ENCODE data around the gene APOL2.
"Not testable (repeated sequence)": the region's sequence is repeated elsewhere in the genome, so short reads cannot be mapped to it uniquely, and the experiment has no call there.

DNA sequence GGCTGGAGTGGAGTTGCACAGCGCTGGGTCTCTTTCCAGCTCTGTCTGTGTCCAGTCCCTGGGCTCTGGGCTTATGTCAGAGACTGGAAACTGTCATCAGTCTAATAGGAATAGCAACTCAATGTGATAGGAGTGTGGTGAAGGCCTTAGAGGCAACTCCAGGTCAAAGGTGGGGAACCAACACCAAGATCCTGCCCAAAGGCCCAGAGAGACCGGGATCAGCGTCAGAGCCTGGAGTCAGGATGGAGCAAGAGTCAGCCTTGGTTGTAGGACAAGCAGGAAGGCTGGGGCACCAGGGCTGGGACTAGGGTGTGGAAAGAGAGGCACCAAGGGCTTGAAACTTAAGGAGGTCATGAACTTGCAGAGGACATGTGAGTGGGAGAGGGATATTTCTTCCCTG lies 23.0 kb upstream of the APOL2 start:
- not testable (repeated sequence) for TF ChIP-seq CTCF (IDR thresholded peaks at IDR 0.05); POLR2A (IDR thresholded peaks at IDR 0.05); POLR2AphosphoS5 (IDR thresholded peaks at IDR 0.05; ENCODE audit: insufficient read depth in 1 of 2, low read depth in 1 of 2)
